Upper lobe of left lung (tissue), 4 donors: ENCODE measurements around the gene ACSS2.

Experiments used
- POLR2A ChIP-seq, 4 donors: fragments of 450-650 bp; IDR thresholded peaks; one replicate each; pipeline ENCODE4 v1.5.1; 2016 to 2017; ENCODE audit warnings: antibody characterized with exemption in 4 of 4, mild to moderate bottlenecking in 2 of 4
- POLR2AphosphoS5 ChIP-seq, 2 donors: sonication (generic); formaldehyde crosslinking; IDR thresholded peaks; one replicate each; pipeline ENCODE4 v1.5.1; 2017; ENCODE audit warnings: antibody characterized with exemption in 2 of 2
- TF ChIP-seq, protein P1 (sequence below), 6 experiments: fragments of 450-650 bp in 4 of 6; fragments of 200-600 bp in 2 of 6; sonication (generic) in 2 of 6; IDR thresholded peaks; one replicate each; pipeline ENCODE4 v1.5.1; 2016 to 2019; ENCODE audit warnings: antibody characterized with exemption in 6 of 6

DNA sequence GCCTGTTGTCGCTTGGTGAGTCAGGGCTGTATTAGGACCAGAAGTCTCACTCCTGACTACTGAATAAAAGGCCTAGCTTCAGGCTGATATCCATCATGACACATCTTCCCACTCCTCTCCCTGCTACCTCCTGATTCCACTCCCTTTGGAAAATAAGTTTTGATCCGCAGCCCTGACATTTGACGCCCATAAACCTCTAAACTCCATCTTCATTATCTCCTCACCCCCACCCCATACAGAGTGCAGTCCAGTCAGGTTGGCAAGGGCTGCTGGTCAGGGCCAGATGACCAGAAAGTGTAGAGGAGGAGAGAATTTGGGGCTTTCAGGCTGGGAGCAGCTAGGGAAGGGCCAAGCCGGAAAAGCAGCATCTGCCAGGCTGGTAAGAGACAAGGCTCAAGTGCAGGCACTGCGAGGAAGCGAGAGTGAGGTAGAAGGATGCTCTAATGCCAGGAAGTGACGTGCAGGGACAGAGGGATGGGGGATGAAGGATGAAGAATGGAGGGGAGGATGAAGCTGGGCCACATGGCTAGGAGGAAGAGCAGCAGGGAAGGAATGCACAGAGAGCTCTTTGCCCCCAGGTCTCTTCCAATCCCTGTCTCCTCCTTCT lies 5.0 kb upstream of the ACSS2 start:
- TF ChIP-seq, protein P1, sequence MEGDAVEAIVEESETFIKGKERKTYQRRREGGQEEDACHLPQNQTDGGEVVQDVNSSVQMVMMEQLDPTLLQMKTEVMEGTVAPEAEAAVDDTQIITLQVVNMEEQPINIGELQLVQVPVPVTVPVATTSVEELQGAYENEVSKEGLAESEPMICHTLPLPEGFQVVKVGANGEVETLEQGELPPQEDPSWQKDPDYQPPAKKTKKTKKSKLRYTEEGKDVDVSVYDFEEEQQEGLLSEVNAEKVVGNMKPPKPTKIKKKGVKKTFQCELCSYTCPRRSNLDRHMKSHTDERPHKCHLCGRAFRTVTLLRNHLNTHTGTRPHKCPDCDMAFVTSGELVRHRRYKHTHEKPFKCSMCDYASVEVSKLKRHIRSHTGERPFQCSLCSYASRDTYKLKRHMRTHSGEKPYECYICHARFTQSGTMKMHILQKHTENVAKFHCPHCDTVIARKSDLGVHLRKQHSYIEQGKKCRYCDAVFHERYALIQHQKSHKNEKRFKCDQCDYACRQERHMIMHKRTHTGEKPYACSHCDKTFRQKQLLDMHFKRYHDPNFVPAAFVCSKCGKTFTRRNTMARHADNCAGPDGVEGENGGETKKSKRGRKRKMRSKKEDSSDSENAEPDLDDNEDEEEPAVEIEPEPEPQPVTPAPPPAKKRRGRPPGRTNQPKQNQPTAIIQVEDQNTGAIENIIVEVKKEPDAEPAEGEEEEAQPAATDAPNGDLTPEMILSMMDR (IDR thresholded peaks at IDR 0.05): no peak
- TF ChIP-seq POLR2AphosphoS5 (IDR thresholded peaks at IDR 0.05): no peak
- no peak for TF ChIP-seq POLR2A (IDR thresholded peaks at IDR 0.05)
